ENCODE results near the gene SLC25A18.

DNA sequence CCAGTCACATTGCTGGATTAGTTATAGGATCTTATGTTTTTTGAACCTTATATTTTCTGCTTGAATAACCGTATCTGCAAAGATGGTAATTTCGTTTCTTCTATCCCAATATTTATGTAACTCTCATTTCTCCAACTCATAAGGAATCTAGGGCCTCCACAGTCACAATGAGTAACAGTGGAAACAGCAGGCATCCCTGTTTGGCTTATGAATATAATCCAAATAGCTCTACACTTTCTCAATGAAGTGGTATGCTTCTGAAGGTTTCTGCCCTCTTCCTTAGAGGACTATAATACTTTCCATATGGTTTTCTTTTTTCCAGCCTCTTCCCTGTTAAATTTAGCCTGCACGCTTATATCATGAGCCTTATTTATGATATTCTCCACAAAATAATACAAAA, 48.8 kb downstream of the SLC25A18 start:
- TF ChIP-seq FOXA1 (IDR thresholded peaks at IDR 0.05), result no peak
- no peak for TF ChIP-seq SUZ12 (IDR thresholded peaks at IDR 0.05)
- TF ChIP-seq ZNF384 (IDR thresholded peaks at IDR 0.05), result no peak
